GM23338 (cell line): ENCODE results near the gene CDC14A. TPM values are rescaled to one million over a fixed set of nuclear protein-coding genes. Genes with fewer than 3 reads are reported as not detected.
"Not testable (repeated sequence)": the region's sequence is repeated elsewhere in the genome, so short reads cannot be mapped to it uniquely, and the experiment has no call there.

Source experiments
- ATAC-seq: fragments of 200-7000 bp; cut with Tn5 transposase; 3 replicates; pipeline ENCODE4 v1.9.1; 2020
- DNase-seq: peaks from one replicate; pipeline ENCODE4 v3.0.0-alpha.2; 2015; ENCODE audit warnings: low spot score
- H2AFZ ChIP-seq: fragments of 200-600 bp; sonication (generic); 2 replicates; pipeline ENCODE4 v1.8.0; 2016; ENCODE audit warnings: antibody characterized with exemption, mild to moderate bottlenecking, moderate library complexity
- H3F3A ChIP-seq: fragments of 200-600 bp; sonication (generic); replicated peaks from 2 replicates; pipeline ENCODE4 v1.8.0; 2017; ENCODE audit warnings: antibody characterized with exemption, mixed run types, low read depth
- H3K27ac ChIP-seq: fragments of 200-600 bp; sonication (generic); 2 replicates; pipeline ENCODE4 v1.6.1; 2016; ENCODE audit warnings: low read depth
- H3K27me3 ChIP-seq: fragments of 200-600 bp; sonication (generic); 2 replicates; pipeline ENCODE4 v1.8.0; 2016; ENCODE audit warnings: mild to moderate bottlenecking, mixed run types, moderate library complexity; ENCODE audit not compliant: insufficient read depth
- H3K36me3 ChIP-seq: fragments of 200-600 bp; sonication (generic); 2 replicates; pipeline ENCODE4 v1.8.0; 2016; ENCODE audit warnings: mild to moderate bottlenecking; ENCODE audit not compliant: insufficient read depth
- H3K4me1 ChIP-seq: fragments of 200-600 bp; sonication (generic); 2 replicates; pipeline ENCODE4 v1.8.0; 2016; ENCODE audit warnings: mild to moderate bottlenecking, moderate library complexity; ENCODE audit not compliant: insufficient read depth
- H3K4me2 ChIP-seq: fragments of 200-600 bp; sonication (generic); 2 replicates; pipeline ENCODE4 v1.7.1; 2017; ENCODE audit warnings: mixed run types
- H3K4me3 ChIP-seq: fragments of 200-600 bp; sonication (generic); 2 replicates; pipeline ENCODE4 v1.6.1; 2016; ENCODE audit warnings: mixed run types
- H3K79me2 ChIP-seq: fragments of 200-600 bp; sonication (generic); replicated peaks from 2 replicates; pipeline ENCODE4 v1.8.0; 2017; ENCODE audit warnings: mild to moderate bottlenecking; ENCODE audit not compliant: insufficient read depth
- H3K9me2 ChIP-seq: fragments of 200-600 bp; sonication (generic); 2 replicates; pipeline ENCODE4 v1.8.0; 2017; ENCODE audit not compliant: insufficient read depth
- H4K20me1 ChIP-seq: fragments of 200-600 bp; sonication (generic); replicated peaks from 2 replicates; pipeline ENCODE4 v1.8.0; 2017; ENCODE audit warnings: mild to moderate bottlenecking; ENCODE audit not compliant: insufficient read depth
- H3K27ac Mint-ChIP-seq: 2 replicates; pipeline ENCODE4 v1.8.0; 2020; ENCODE audit warnings: inconsistent platforms, mild to moderate bottlenecking, moderate library complexity, mixed read lengths
- H3K27me3 Mint-ChIP-seq: 3 replicates; pipeline ENCODE4 v1.8.0; 2022; ENCODE audit warnings: low read depth, mild to moderate bottlenecking, moderate library complexity, mixed read lengths, inconsistent platforms; ENCODE audit not compliant: insufficient read depth, poor library complexity
- H3K36me3 Mint-ChIP-seq: 3 replicates; pipeline ENCODE4 v1.8.0; 2021; ENCODE audit warnings: low read depth, mild to moderate bottlenecking, inconsistent platforms, moderate library complexity, mixed read lengths
- H3K4me1 Mint-ChIP-seq: 3 replicates; pipeline ENCODE4 v1.8.0; 2020; ENCODE audit warnings: mild to moderate bottlenecking, inconsistent platforms, mixed read lengths
- H3K4me3 Mint-ChIP-seq: 3 replicates; pipeline ENCODE4 v1.8.0; 2021; ENCODE audit warnings: moderate library complexity, mild to moderate bottlenecking, inconsistent platforms, mixed read lengths
- H3K9me3 Mint-ChIP-seq: 3 replicates; pipeline ENCODE4 v1.8.0; 2020; ENCODE audit warnings: moderate library complexity, mild to moderate bottlenecking, inconsistent platforms, mixed read lengths
- CTCF ChIP-seq, 2 experiments: fragments of 200-600 bp in 1 of 2; sonication (generic) in 1 of 2; conservative IDR thresholded peaks; 2 replicates each; pipeline versions ENCODE4 v1.5.1 to v1.6.1; 2016 to 2017; ENCODE audit warnings: antibody characterized with exemption in 2 of 2, low read depth in 2 of 2, mild to moderate bottlenecking in 2 of 2, moderate library complexity in 1 of 2
- ETS1 ChIP-seq: IDR thresholded peaks from 2 replicates; pipeline ENCODE4 v1.6.1; 2016; ENCODE audit warnings: antibody characterized with exemption
- EZH2 ChIP-seq: fragments of 200-600 bp; sonication (generic); IDR thresholded peaks from one replicate; pipeline ENCODE4 v1.8.0; 2017; ENCODE audit warnings: antibody characterized with exemption, mild to moderate bottlenecking, low read depth; ENCODE audit not compliant: unreplicated experiment
- EZH2phosphoT487 ChIP-seq: fragments of 200-600 bp; sonication (generic); IDR thresholded peaks from one replicate; pipeline ENCODE4 v1.8.1; 2018; ENCODE audit warnings: antibody characterized with exemption; ENCODE audit not compliant: unreplicated experiment
- NANOG ChIP-seq: IDR thresholded peaks from 2 replicates; pipeline ENCODE4 v1.6.1; 2016; ENCODE audit warnings: antibody characterized with exemption, borderline replicate concordance
- POLR2AphosphoS5 ChIP-seq: IDR thresholded peaks from 2 replicates; pipeline ENCODE4 v1.6.1; 2016; ENCODE audit warnings: antibody characterized with exemption, low read depth
- REST ChIP-seq: IDR thresholded peaks from one replicate; pipeline ENCODE4 v1.6.1; 2018; ENCODE audit warnings: antibody characterized with exemption; ENCODE audit not compliant: unreplicated experiment
- STAT1 ChIP-seq: IDR thresholded peaks from one replicate; pipeline ENCODE4 v1.6.1; 2016; ENCODE audit warnings: antibody characterized with exemption; ENCODE audit not compliant: unreplicated experiment
- ZNF114 ChIP-seq: fragments of 250-450 bp; sonication (Bioruptor Pico); IDR thresholded peaks from 2 replicates; pipeline ENCODE4 v1.5.0; 2020; ENCODE audit warnings: mild to moderate bottlenecking, moderate library complexity
- ZNF331 ChIP-seq: fragments of 250-450 bp; sonication (Bioruptor Pico); IDR thresholded peaks from 2 replicates; pipeline ENCODE4 v1.5.0; 2020; ENCODE audit warnings: low read depth, mild to moderate bottlenecking, moderate library complexity
- polyA plus RNA-seq: library from polyadenylated mRNA; unstranded; fragments of >200 nt; fragmentation: Nextera tagmentation; extraction: Ambion mirVana; gene quantifications from 2 replicates; pipeline ENCODE4 v1.2.1, GENCODE V29; 2016
- total RNA-seq: library from RNA; depleted of rRNA; stranded (reverse); fragments of >200 nt; shearing (Covaris generic); gene quantifications from 2 replicates; pipeline ENCODE4 v1.2.3, GENCODE V29; 2014

Gene CDC14A
- total and polyA plus RNA-seq, 2 experiments from 2014 or later = 11.1 to 20.8 TPM

GRCh38 chr1:100335436-100335835 is 16.9 kb upstream of the CDC14A start:
- Histone ChIP-seq H3K27ac (no peak overlapping the region), H3K79me2 (no peaks in the 10 kb centered on the region), H3K36me3 (no peaks in the 10 kb centered on the region), H2AFZ (no peak overlapping the region), H3F3A (no peaks in the 10 kb centered on the region), H3K27me3 (no peaks in the 10 kb centered on the region), H3K4me1 (peaks cover 18% of the 10 kb centered on the region), H4K20me1 (no peaks in the 10 kb centered on the region), H3K4me2 (no peak overlapping the region), H3K9me2 (peaks cover 12% of the 10 kb centered on the region), H3K4me3 (no peak overlapping the region)
- DNase-seq (no peak), ATAC-seq (no peak)
- H3K9me3 Mint-ChIP-seq = no peaks in the 10 kb centered on the region; the same call in 2 of the 3 replicates
- no peak overlapping the region for H3K4me3 Mint-ChIP-seq
- H3K36me3 Mint-ChIP-seq = no peaks in the 10 kb centered on the region
- no peak overlapping the region for H3K27ac Mint-ChIP-seq
- H3K4me1 Mint-ChIP-seq = peaks cover 20% of the 10 kb centered on the region
- TF ChIP-seq ETS1 (no peak), ZNF114 (CRISPR knock-in tag) (no peak), REST (no peak), EZH2phosphoT487 (no peak), POLR2AphosphoS5 (no peak), EZH2 (no peak), NANOG (no peak), ZNF331 (CRISPR knock-in tag) (no peak), STAT1 (no peak), CTCF (conservative IDR thresholded peaks at IDR 0.05; ENCODE audit: low read depth in 2 of 2) (no peak)
- H3K27me3 Mint-ChIP-seq = no peaks in the 10 kb centered on the region

GRCh38 chr1:100337878-100338277 is 14.4 kb upstream of the CDC14A start:
- not testable (repeated sequence) for ATAC-seq, H3K36me3 ChIP-seq

GRCh38 chr1:100339735-100340134 is 12.6 kb upstream of the CDC14A start:
- not testable (repeated sequence) for H3K36me3 Mint-ChIP-seq, H2AFZ ChIP-seq, H3K27ac Mint-ChIP-seq, H3K79me2 ChIP-seq, H3K4me3 ChIP-seq, H3K27me3 Mint-ChIP-seq, H4K20me1 ChIP-seq, H3K36me3 ChIP-seq, H3F3A ChIP-seq, H3K4me3 Mint-ChIP-seq, H3K9me3 Mint-ChIP-seq, H3K27ac ChIP-seq, ATAC-seq, H3K27me3 ChIP-seq, H3K4me2 ChIP-seq, DNase-seq
- Histone ChIP-seq H3K9me2 (peaks cover 12% of the 10 kb centered on the region), H3K4me1 (peaks cover 18% of the 10 kb centered on the region)
- H3K4me1 Mint-ChIP-seq = peaks cover 24% of the 10 kb centered on the region

More at GRCh38 chr1:100337878-100338277, 14.4 kb upstream of the CDC14A start:
- peaks cover 12% of the 10 kb centered on the region for H3K9me2 ChIP-seq
- not testable (repeated sequence) for H3K27ac ChIP-seq, H4K20me1 ChIP-seq, H3K4me3 Mint-ChIP-seq, H3K4me3 ChIP-seq, H3K79me2 ChIP-seq, H3K27me3 ChIP-seq, H3K27ac Mint-ChIP-seq, H3K27me3 Mint-ChIP-seq, H3F3A ChIP-seq, H3K4me2 ChIP-seq, H3K9me3 Mint-ChIP-seq, H2AFZ ChIP-seq, DNase-seq, H3K36me3 Mint-ChIP-seq
- peaks cover 20% of the 10 kb centered on the region for H3K4me1 Mint-ChIP-seq
- peaks cover 18% of the 10 kb centered on the region for H3K4me1 ChIP-seq
